HL-60 (cell line): Measurements from ENCODE around the gene SETBP1.

Experiments
- POLR2AphosphoS5 ChIP-seq: IDR thresholded peaks from 2 replicates; pipeline ENCODE4 v1.6.1; 2012; ENCODE audit warnings: low read depth
- TF ChIP-seq, protein P1 (sequence below): IDR thresholded peaks from one replicate; pipeline ENCODE4 v1.5.1; 2011; ENCODE audit warnings: low read length, control low read depth, inconsistent platforms; ENCODE audit not compliant: insufficient read depth
- TF ChIP-seq, protein P2 (sequence below): IDR thresholded peaks from 2 replicates; pipeline ENCODE4 v1.6.1; 2012; ENCODE audit warnings: low read depth; ENCODE audit not compliant: insufficient replicate concordance

DNA sequence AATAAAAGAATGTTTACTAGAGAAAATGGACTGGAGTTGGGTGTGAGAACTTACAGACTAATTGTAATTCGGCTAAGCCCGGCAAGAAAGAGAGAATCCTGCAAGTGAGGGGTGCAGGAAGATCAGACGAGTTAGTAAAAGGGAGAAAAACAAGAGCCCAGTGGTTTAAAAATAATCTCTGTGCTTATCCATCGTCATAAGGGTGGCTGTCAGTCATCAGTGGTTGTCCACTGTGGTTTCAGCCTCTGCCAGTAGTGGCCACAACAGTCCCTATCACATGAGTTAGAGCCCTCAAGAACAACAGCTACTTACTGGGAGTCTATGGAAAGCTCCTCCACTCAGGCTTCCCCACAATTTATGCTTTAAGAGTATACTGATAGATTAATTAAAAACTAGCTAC, 239.8 kb downstream of the SETBP1 start:
- TF ChIP-seq, protein P1, sequence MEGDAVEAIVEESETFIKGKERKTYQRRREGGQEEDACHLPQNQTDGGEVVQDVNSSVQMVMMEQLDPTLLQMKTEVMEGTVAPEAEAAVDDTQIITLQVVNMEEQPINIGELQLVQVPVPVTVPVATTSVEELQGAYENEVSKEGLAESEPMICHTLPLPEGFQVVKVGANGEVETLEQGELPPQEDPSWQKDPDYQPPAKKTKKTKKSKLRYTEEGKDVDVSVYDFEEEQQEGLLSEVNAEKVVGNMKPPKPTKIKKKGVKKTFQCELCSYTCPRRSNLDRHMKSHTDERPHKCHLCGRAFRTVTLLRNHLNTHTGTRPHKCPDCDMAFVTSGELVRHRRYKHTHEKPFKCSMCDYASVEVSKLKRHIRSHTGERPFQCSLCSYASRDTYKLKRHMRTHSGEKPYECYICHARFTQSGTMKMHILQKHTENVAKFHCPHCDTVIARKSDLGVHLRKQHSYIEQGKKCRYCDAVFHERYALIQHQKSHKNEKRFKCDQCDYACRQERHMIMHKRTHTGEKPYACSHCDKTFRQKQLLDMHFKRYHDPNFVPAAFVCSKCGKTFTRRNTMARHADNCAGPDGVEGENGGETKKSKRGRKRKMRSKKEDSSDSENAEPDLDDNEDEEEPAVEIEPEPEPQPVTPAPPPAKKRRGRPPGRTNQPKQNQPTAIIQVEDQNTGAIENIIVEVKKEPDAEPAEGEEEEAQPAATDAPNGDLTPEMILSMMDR = no peak
- no peak for TF ChIP-seq POLR2AphosphoS5
- TF ChIP-seq, protein P2, sequence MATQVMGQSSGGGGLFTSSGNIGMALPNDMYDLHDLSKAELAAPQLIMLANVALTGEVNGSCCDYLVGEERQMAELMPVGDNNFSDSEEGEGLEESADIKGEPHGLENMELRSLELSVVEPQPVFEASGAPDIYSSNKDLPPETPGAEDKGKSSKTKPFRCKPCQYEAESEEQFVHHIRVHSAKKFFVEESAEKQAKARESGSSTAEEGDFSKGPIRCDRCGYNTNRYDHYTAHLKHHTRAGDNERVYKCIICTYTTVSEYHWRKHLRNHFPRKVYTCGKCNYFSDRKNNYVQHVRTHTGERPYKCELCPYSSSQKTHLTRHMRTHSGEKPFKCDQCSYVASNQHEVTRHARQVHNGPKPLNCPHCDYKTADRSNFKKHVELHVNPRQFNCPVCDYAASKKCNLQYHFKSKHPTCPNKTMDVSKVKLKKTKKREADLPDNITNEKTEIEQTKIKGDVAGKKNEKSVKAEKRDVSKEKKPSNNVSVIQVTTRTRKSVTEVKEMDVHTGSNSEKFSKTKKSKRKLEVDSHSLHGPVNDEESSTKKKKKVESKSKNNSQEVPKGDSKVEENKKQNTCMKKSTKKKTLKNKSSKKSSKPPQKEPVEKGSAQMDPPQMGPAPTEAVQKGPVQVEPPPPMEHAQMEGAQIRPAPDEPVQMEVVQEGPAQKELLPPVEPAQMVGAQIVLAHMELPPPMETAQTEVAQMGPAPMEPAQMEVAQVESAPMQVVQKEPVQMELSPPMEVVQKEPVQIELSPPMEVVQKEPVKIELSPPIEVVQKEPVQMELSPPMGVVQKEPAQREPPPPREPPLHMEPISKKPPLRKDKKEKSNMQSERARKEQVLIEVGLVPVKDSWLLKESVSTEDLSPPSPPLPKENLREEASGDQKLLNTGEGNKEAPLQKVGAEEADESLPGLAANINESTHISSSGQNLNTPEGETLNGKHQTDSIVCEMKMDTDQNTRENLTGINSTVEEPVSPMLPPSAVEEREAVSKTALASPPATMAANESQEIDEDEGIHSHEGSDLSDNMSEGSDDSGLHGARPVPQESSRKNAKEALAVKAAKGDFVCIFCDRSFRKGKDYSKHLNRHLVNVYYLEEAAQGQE = no peak
